HG02588 (cell line): ENCODE measurements around the gene SLC23A2.
"Not testable (repeated sequence)": the region's sequence is repeated elsewhere in the genome, so short reads cannot be mapped to it uniquely, and the experiment has no call there.

Source experiments
- ATAC-seq: cut with Tn5 transposase; IDR thresholded peaks from one replicate; pipeline ENCODE4 v1.9.1; 2021; ENCODE audit warnings: mild to moderate bottlenecking, moderate library complexity; ENCODE audit not compliant: unreplicated experiment

SLC23A2 gene

GRCh38 chr20:4883546-4883945, 117.8 kb downstream of the SLC23A2 start:
- ATAC-seq = no peak

DNA sequence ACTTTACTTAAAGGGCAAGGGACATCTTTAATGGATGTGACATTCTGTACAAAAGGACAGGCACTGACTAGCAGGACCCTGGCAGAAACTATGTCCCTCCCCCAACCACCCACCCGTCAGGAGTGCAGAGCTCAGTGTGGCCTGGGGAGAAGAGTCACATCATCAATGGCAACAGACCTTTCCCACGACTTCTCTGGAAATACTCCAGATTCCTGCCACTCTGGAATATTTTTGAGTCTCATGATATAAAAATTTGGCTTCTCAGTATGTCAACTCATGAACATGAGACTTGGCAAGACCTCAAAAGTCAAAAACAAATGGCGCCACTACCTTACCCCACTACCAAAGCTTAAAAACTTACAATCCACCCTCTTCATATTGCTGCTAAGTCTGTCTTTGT, 118.3 kb downstream of the SLC23A2 start:
- ATAC-seq = no peak

DNA sequence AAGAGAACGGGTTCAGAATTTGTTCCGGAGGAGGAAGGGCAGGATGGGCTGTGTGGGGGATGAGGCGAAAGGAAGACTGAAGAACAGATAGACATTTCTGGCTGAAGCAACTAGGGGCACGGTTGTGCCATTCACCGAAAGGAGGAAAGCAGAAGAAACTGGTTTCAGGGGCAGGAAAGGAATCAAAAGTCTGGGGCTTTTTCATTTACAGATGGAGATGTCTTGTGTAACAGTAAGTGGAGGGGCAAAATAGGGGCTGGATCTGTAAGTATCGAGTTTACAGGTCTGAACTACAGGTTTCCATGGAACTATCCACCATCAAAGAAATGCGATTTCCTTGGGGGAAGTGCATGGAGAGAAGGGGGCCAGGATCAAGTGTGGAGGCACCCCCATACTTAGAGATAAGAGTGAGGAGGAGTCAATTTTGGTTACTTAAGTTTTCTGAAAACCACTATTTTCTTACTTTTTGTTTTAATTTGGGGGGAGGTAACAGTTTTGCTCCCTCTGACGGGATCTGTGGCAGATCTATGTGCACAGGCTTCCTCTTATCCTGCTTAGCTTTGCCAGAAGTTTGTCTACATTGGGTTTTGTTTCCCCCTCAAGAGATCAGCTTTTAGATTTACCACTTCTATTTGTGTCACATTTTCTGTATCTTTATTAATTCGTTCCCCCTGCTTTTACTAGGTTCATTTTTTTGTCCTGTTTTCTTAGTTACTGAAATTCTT, 120.1 kb downstream of the SLC23A2 start:
- no peak for ATAC-seq

GRCh38 chr20:4880051-4880450, 121.3 kb downstream of the SLC23A2 start:
- no peak for ATAC-seq

DNA sequence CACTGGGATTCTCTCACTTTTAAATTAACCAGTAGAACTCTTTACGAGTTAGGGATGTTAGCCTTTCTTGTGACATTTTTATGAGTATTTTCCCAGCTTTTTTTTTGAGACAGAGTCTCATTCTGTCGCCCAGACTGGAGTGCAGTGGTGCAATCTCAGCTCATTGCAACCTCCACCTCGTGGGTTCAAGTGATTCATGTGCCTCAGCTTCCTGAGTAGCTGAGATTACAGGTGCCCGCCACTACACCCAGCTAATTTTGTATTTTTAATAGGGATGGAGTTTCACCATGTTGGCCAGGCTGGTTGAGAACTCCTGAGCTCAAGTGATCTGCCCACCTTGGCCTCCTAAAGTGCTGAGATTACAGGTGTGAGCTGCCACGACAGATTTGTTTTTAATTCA, 123.2 kb downstream of the SLC23A2 start:
- ATAC-seq = not testable (repeated sequence)

DNA sequence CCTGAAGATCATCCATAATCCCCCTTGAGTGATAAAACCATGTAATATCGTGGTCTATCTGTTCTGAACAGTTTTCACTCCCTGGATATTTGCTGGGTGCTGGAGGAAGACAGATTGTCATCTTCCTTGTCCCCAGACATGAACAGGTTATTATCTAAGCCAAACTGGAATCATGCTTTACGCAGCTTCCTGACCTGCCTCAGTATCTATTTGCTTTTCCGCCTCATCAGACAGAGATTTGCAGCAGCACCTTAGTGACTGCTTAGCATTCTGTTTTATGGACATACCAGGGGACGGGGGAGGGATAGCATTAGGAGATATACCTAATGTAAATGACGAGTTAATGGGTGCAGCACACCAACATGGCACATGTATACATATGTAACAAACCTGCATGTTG, 124.6 kb downstream of the SLC23A2 start:
- no peak for ATAC-seq

- ATAC-seq = no peak
Measured at GRCh38 chr20:4876301-4876700, 125.0 kb downstream of the SLC23A2 start.

- no peak for ATAC-seq
Measured at GRCh38 chr20:4875578-4876067, 125.7 kb downstream of the SLC23A2 start.

- no peak for ATAC-seq
Measured at GRCh38 chr20:4873396-4873795, 127.9 kb downstream of the SLC23A2 start.

GRCh38 chr20:4871486-4871885, 129.8 kb downstream of the SLC23A2 start:
- no peak for ATAC-seq

DNA sequence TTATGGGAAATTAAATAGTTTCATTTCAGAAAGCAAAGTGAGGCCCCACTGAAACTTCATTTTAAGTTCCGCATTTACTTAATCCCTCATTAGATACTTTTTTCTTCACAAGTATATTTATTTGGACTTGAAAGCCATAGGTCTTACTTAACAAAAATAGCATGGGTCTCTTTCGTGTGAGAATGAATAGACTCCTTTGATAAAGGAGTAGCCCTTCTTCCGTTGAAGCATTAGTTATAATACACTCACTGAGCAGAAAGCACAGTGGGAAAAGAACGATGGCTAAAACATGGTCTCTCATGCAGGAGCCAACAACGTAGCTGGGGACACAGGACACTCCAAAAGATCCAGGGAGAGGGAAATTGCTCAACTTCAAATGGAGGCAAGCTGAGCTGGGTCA, 130.4 kb downstream of the SLC23A2 start:
- ATAC-seq = no peak

DNA sequence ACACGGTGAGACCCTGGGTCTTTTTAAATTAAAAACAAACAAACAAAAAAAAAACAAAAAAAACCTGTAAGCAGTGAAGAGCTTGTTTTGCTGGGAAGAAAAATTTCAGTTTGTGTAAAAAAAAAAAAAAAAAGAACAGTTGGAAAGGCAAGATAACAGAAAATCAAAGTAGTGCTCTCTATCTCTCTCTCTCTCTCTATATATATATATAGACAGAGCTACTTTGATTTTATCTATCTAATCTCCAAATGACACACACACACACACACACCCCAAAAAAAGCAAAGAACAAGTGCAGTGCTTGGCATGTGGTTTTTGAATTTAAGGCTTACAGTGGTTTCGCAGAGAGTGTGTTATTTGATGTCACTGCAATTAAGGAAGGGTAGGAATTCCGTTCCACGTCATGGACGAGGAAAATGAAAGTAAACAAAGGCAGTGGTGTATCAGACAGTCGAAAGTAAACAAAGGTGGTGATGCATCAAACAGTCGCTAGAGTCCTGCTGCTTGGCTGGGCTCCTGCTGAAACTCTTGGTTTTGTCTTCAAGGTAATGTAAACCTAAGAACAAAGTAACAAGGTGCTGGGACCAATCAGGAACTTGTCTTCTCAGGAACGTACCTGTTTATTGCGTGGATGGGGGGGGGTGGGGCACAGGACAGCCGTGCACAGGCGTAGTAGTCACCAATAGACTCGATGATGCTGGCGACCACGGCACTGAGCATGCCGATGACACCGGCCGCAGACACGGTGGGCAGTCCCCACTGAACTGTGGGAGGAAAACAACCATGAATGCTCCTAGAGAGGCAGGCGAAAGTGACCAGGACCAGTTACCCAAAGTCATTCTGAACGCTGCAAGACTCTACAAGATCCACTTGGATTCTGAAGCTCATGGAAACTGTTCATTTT, 131.8 kb downstream of the SLC23A2 start:
- no peak for ATAC-seq

DNA sequence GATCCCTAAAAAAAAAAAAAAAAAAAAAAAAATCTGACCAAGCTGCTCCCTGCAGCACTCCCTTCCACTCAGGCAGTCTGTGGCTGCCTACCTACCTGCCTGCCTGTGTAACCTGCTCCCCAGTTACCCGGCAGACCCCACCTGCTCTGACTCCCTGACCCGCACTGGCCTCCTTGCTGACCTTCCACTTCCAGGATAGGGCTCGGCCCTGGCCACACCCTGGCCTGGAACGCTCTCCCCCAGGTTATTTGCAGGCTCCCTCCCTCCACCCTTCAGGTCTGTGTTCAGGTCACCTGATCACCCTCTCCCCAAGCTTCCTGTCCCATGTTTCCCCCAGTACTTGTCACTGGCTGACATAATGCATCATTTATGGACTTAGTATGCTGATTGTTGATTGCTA, 134.3 kb downstream of the SLC23A2 start:
- ATAC-seq = no peak

- no peak for ATAC-seq
Measured at GRCh38 chr20:4866429-4866828, 134.9 kb downstream of the SLC23A2 start.

DNA sequence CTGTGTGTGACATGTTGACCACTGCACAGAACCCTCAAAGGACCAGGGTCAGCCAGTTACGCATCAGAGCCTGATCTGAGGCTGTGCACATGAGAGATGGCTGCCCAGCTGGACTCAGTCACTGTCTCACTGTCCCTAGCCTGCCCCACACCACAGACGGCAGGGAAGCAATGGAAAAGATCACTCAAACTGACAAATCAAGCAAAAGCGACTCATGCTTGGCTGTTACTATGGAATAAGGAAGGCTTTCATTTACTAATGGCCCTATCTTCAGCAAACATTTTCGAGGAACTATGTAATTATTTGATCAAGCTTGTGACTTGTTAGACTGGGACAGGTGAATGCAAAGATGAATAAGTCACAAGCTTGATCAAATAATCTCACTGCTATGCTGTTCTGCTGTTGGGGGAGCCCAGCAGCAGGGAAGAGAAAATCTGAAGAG, 137.0 kb downstream of the SLC23A2 start:
- ATAC-seq = no peak

- ATAC-seq = no peak
Measured at GRCh38 chr20:4862661-4863060, 138.6 kb downstream of the SLC23A2 start.

GRCh38 chr20:4861961-4862360, 139.3 kb downstream of the SLC23A2 start:
- ATAC-seq = no peak

GRCh38 chr20:4858000-4858399, 143.3 kb downstream of the SLC23A2 start:
- ATAC-seq = no peak

DNA sequence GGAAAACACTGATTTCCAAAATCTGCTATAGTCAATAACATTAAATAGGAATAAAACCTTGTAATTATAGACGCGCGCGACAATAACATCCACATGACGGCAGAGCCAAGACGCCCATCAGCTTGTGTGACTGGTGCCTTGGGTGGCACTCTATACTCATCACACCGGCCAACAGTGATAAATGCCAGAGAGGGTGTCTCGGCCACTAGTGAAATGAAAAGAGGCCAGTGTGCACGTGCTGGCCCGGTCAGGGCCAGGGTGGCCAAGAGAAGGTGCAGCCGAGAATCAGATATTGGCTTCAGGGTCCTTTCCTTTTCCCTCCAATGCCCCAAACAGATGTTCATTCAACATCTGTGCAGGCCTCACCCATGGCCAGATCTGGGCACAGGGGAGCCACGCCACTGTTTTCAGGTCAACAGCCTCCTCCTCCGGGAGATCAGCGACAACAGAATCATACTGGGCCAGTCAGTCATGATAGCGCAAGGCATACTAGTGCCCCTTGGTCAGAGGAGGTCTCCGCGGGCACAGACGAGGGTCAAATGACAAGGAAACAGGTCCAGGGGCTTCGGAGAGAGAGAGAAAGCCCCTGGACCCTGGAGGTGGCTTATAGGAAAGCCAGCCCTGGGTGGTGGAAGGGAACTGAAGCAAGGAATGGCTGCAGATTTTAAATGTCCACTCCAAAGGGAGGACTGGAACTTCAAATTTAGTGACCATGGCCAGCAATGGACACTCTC, 145.1 kb downstream of the SLC23A2 start:
- no peak for ATAC-seq

DNA sequence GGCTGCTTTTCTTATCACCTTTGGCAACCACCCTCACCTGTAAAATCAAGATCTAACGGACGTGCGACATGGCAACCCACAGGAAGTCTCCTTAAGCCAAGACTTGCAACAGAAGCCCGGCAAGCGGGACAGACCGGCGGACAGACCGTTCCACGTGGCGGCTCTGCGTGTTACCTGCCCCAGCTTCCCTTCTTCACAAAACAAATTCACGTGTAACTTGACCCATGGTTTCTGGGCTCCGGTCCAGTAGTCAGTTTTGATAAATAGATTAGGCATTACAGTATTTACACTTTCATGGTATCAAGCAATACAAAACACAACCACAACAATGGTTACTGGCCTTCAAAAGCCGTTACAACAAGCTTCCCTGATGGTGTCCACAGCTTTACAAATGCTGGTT, 145.8 kb downstream of the SLC23A2 start:
- no peak for ATAC-seq

GRCh38 chr20:4855097-4855496, 146.2 kb downstream of the SLC23A2 start:
- ATAC-seq = no peak
